SK-N-SH treated with all-trans-retinoic acid at 6 μM for 48 hours (cell line): Measurements from ENCODE around the gene OCA2.
"Not testable (repeated sequence)": the region's sequence is repeated elsewhere in the genome, so short reads cannot be mapped to it uniquely, and the experiment has no call there.

Experiments
- ATAC-seq: fragments of 200-7000 bp; cut with Tn5 transposase; 3 replicates; pipeline ENCODE4 v1.9.1; 2020; ENCODE audit warnings: mild to moderate bottlenecking, moderate library complexity
- ARNTL ChIP-seq: fragments of 450-650 bp; formaldehyde crosslinking; IDR thresholded peaks from 2 replicates; pipeline ENCODE4 v1.5.0; 2020; ENCODE audit warnings: low read depth, mild to moderate bottlenecking, moderate library complexity, borderline replicate concordance
- CREB5 ChIP-seq: fragments of 250-450 bp; sonication (Bioruptor Pico); IDR thresholded peaks from 2 replicates; pipeline ENCODE4 v1.5.1; 2020; ENCODE audit warnings: low read depth, mild to moderate bottlenecking, moderate library complexity
- CSDC2 ChIP-seq: fragments of 250-450 bp; sonication (Bioruptor Pico); IDR thresholded peaks from 2 replicates; pipeline ENCODE4 v1.5.0; 2020; ENCODE audit warnings: mild to moderate bottlenecking, moderate library complexity
- CSRNP3 ChIP-seq: fragments of 250-450 bp; sonication (Bioruptor Pico); IDR thresholded peaks from 2 replicates; pipeline ENCODE4 v1.5.1; 2021; ENCODE audit warnings: mild to moderate bottlenecking, moderate library complexity
- ESRRG ChIP-seq: fragments of 250-450 bp; sonication (Bioruptor Pico); IDR thresholded peaks from 2 replicates; pipeline ENCODE4 v1.6.1; 2021; ENCODE audit warnings: mild to moderate bottlenecking
- GLIS3 ChIP-seq: fragments of 250-450 bp; sonication (Bioruptor Pico); IDR thresholded peaks from 2 replicates; pipeline ENCODE4 v1.5.0; 2020; ENCODE audit warnings: mild to moderate bottlenecking, moderate library complexity
- ISL1 ChIP-seq: fragments of 250-450 bp; sonication (Bioruptor Pico); IDR thresholded peaks from 2 replicates; pipeline ENCODE4 v2.1.2; 2022; ENCODE audit warnings: mild to moderate bottlenecking, moderate library complexity
- PATZ1 ChIP-seq: fragments of 250-450 bp; sonication (Bioruptor Pico); IDR thresholded peaks from 2 replicates; pipeline ENCODE4 v1.8.0; 2020; ENCODE audit warnings: mild to moderate bottlenecking, moderate library complexity, borderline replicate concordance
- POU6F1 ChIP-seq: fragments of 250-450 bp; sonication (Bioruptor Pico); IDR thresholded peaks from 2 replicates; pipeline ENCODE4 v1.8.0; 2021; ENCODE audit warnings: low read depth, mild to moderate bottlenecking, moderate library complexity, borderline replicate concordance
- PPARA ChIP-seq: fragments of 250-450 bp; sonication (Bioruptor Pico); IDR thresholded peaks from 2 replicates; pipeline ENCODE4 v1.5.0; 2020; ENCODE audit warnings: mild to moderate bottlenecking, borderline replicate concordance
- RARB ChIP-seq: fragments of 250-450 bp; sonication (Bioruptor Pico); IDR thresholded peaks from 2 replicates; pipeline ENCODE4 v1.8.0; 2021; ENCODE audit warnings: mild to moderate bottlenecking, moderate library complexity
- SNAI2 ChIP-seq: fragments of 250-450 bp; sonication (Bioruptor Pico); IDR thresholded peaks from 2 replicates; pipeline ENCODE4 v1.5.0; 2020; ENCODE audit warnings: mild to moderate bottlenecking, moderate library complexity
- TCF4 ChIP-seq: fragments of 250-450 bp; sonication (Bioruptor Pico); IDR thresholded peaks from 2 replicates; pipeline ENCODE4 v1.8.0; 2021; ENCODE audit warnings: mild to moderate bottlenecking, moderate library complexity, borderline replicate concordance
- ZC3H10 ChIP-seq: fragments of 250-450 bp; sonication (Bioruptor Pico); IDR thresholded peaks from 2 replicates; pipeline ENCODE4 v1.5.1; 2021; ENCODE audit warnings: mild to moderate bottlenecking, moderate library complexity
- ZFP3 ChIP-seq: fragments of 250-450 bp; sonication (Bioruptor Pico); IDR thresholded peaks from 2 replicates; pipeline ENCODE4 v1.5.0; 2020; ENCODE audit warnings: mild to moderate bottlenecking, moderate library complexity
- ZFP30 ChIP-seq: fragments of 450-650 bp; formaldehyde crosslinking; IDR thresholded peaks from 2 replicates; pipeline ENCODE4 v1.5.0; 2022; ENCODE audit warnings: mild to moderate bottlenecking, moderate library complexity
- ZNF565 ChIP-seq: fragments of 450-650 bp; formaldehyde crosslinking; conservative IDR thresholded peaks from 2 replicates; pipeline ENCODE4 v1.5.0; 2020; ENCODE audit warnings: low read depth, mild to moderate bottlenecking, moderate library complexity
- ZNF70 ChIP-seq: fragments of 450-650 bp; formaldehyde crosslinking; IDR thresholded peaks from 2 replicates; pipeline ENCODE4 v1.5.0; 2020; ENCODE audit warnings: mild to moderate bottlenecking, moderate library complexity
- ZNF8 ChIP-seq: fragments of 450-650 bp; formaldehyde crosslinking; IDR thresholded peaks from 2 replicates; pipeline ENCODE4 v1.5.0; 2020; ENCODE audit warnings: mild to moderate bottlenecking, moderate library complexity

OCA2 gene

GRCh38 chr15:28137408-28138039 lies 38.4 kb upstream of the OCA2 start:
- not testable (repeated sequence) for ATAC-seq

GRCh38 chr15:28136236-28136904 lies 37.3 kb upstream of the OCA2 start:
- ATAC-seq = not testable (repeated sequence)

GRCh38 chr15:28133281-28133680 lies 34.2 kb upstream of the OCA2 start:
- TF ChIP-seq CSRNP3 = no peak
- TF ChIP-seq PATZ1 (CRISPR knock-in tag) = no peak
- no peak for TF ChIP-seq ZNF565
- TF ChIP-seq ZNF8 (CRISPR knock-in tag) = no peak
- TF ChIP-seq ZFP30 = no peak
- peak; percentile 44 for ATAC-seq

GRCh38 chr15:28132524-28133275 lies 33.6 kb upstream of the OCA2 start:
- peak; percentile 71 for ATAC-seq
- no peak for TF ChIP-seq RARB (CRISPR knock-in tag)
- TF ChIP-seq SNAI2 = no peak
- no peak for TF ChIP-seq POU6F1
- no peak for TF ChIP-seq ZNF8 (CRISPR knock-in tag)

- no peak for TF ChIP-seq ESRRG (CRISPR knock-in tag)
- no peak for TF ChIP-seq RARB (CRISPR knock-in tag)
- no peak for TF ChIP-seq TCF4 (CRISPR knock-in tag)
- TF ChIP-seq PPARA (CRISPR knock-in tag) = no peak
- no peak for TF ChIP-seq ZFP3 (CRISPR knock-in tag)
- TF ChIP-seq ISL1 (CRISPR knock-in tag) = no peak
- TF ChIP-seq ZFP30 = no peak
- TF ChIP-seq CREB5 (CRISPR knock-in tag) = no peak
- TF ChIP-seq ZNF70 (CRISPR knock-in tag) = no peak
- TF ChIP-seq POU6F1 = no peak
- TF ChIP-seq CSDC2 = no peak
- no peak for TF ChIP-seq ZC3H10 (CRISPR knock-in tag)
- TF ChIP-seq GLIS3 (CRISPR knock-in tag) = no peak
- TF ChIP-seq ZNF8 (CRISPR knock-in tag) = no peak
- TF ChIP-seq PATZ1 (CRISPR knock-in tag) = no peak
- TF ChIP-seq ARNTL (CRISPR knock-in tag) = no peak
- TF ChIP-seq CSRNP3 = no peak
- TF ChIP-seq, all 23 proteins: peak for 0
- ATAC-seq = no peak
Measured at GRCh38 chr15:28131946-28132345, 32.8 kb upstream of the OCA2 start.
